Memory B cell (primary cell): ENCODE measurements around the gene SSR3.
"Not testable (repeated sequence)": the region's sequence is repeated elsewhere in the genome, so short reads cannot be mapped to it uniquely, and the experiment has no call there.

Source experiments
- ATAC-seq: fragments of 150-1000 bp; cut with Tn5 transposase; 2 replicates; pipeline ENCODE4 v1.10.0; 2021; ENCODE audit warnings: low read depth, mild to moderate bottlenecking, moderate library complexity
- DNase-seq, 2 donors: peaks; one replicate each; pipeline ENCODE4 v3.0.0; 2022; ENCODE audit warnings: low spot score in 2 of 2
- H3K27ac Mint-ChIP-seq: one replicate; pipeline ENCODE4 v1.8.0; 2022; ENCODE audit warnings: mild to moderate bottlenecking, moderate library complexity, mixed read lengths
- H3K27me3 Mint-ChIP-seq: one replicate; pipeline ENCODE4 v1.8.0; 2022; ENCODE audit warnings: mixed read lengths
- H3K36me3 Mint-ChIP-seq: one replicate; pipeline ENCODE4 v1.8.0; 2022; ENCODE audit warnings: mild to moderate bottlenecking, mixed read lengths
- H3K4me1 Mint-ChIP-seq: one replicate; pipeline ENCODE4 v1.8.0; 2022; ENCODE audit warnings: mixed read lengths
- H3K4me3 Mint-ChIP-seq: one replicate; pipeline ENCODE4 v1.8.0; 2022; ENCODE audit warnings: mild to moderate bottlenecking, moderate library complexity, mixed read lengths
- H3K9me3 Mint-ChIP-seq: one replicate; pipeline ENCODE4 v1.8.0; 2022; ENCODE audit warnings: mixed read lengths

The SSR3 gene

GRCh38 chr3:156583469-156583868, 28.6 kb upstream of the SSR3 start:
- Mint-ChIP-seq H3K27me3 (peaks cover 7% of the 10 kb centered on the region), H3K27ac (no peak overlapping the region), H3K9me3 (no peaks in the 10 kb centered on the region), H3K4me1 (peaks cover 2% of the 10 kb centered on the region), H3K4me3 (no peak overlapping the region), H3K36me3 (no peaks in the 10 kb centered on the region)
- DNase-seq (no peak), ATAC-seq (no peak)

DNA sequence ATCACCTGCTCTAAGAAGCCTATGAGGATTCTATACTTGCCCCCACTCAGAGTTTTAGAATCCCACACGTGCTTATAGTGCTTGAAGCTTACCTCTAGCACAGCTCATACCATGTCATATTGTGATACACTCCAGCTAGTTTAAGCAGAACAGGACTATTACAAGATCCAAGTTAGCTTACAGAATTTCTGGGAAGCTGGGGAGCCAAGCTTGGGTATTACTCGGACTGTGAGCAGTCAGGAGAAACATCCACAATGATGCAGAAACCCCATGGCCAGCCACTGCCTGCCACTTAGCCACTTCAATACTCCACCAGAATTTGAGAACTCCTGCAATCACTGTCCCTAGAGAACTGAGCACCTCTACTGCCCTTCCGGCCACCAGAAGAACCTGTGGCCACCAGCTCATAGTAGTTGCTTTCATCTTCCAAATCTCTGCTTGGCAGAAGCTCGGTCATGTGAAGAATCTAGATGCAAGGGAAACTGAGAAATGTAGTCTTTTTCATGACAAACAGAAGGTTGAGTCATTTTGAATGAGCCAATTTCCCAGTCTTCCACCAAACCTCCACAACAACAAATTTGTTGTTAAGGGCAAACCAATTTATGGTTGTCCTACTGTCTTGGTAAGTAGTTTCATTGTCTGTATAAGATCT, 27.7 kb upstream of the SSR3 start:
- peaks cover 2% of the 10 kb centered on the region for H3K4me1 Mint-ChIP-seq
- ATAC-seq (no peak), DNase-seq (no peak)
- H3K27me3 Mint-ChIP-seq = peaks cover 7% of the 10 kb centered on the region
- H3K9me3 Mint-ChIP-seq = no peaks in the 10 kb centered on the region
- no peak overlapping the region for H3K4me3 Mint-ChIP-seq
- H3K36me3 Mint-ChIP-seq = no peaks in the 10 kb centered on the region
- H3K27ac Mint-ChIP-seq = no peak overlapping the region

DNA sequence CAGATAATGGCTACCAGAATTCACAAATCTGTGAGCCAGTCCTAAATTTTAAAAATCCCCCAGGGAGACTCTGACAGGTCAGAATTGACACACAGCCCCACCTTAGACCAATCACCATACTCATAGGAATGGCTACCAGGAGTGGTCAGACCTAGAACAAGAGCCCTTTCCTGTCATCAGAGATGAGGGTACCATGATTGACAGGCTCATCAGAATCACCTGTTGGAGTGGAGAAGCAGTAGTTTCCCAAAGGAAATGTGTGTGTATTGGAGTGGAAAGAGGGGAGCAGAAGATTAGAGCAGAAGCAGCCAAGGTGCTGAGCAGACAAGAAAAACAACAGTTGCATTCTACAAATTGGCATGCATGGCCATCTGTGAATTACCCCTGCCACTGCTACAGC, 27.0 kb upstream of the SSR3 start:
- H3K4me3 Mint-ChIP-seq = no peak overlapping the region
- no peak for DNase-seq
- peaks cover 2% of the 10 kb centered on the region for H3K4me1 Mint-ChIP-seq
- H3K9me3 Mint-ChIP-seq = no peaks in the 10 kb centered on the region
- H3K27ac Mint-ChIP-seq = no peak overlapping the region
- no peaks in the 10 kb centered on the region for H3K36me3 Mint-ChIP-seq
- no peak for ATAC-seq
- H3K27me3 Mint-ChIP-seq = peaks cover 7% of the 10 kb centered on the region

DNA sequence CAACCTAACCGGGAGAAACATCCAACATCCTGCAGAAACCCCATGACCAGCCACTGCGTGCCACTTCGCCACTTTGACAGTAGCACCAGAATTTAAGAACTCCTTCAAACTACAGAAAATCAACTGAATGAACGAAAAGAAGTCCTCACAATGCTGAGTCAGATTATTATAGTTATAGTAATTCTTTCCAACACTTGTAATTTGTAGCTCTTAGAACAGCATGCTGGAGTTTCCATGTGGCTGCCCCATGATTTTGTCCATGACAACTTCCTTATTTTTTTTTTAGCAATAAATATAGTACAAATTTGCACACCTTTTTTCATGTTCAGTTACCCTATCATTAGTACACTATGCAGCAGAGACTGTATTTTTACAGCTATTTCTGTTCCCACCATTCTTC, 26.1 kb upstream of the SSR3 start:
- no peak for DNase-seq
- no peaks in the 10 kb centered on the region for H3K36me3 Mint-ChIP-seq
- no peak overlapping the region for H3K4me3 Mint-ChIP-seq
- no peak for ATAC-seq
- H3K9me3 Mint-ChIP-seq = no peaks in the 10 kb centered on the region
- H3K27ac Mint-ChIP-seq = no peak overlapping the region
- peaks cover 5% of the 10 kb centered on the region for H3K4me1 Mint-ChIP-seq
- peaks cover 11% of the 10 kb centered on the region for H3K27me3 Mint-ChIP-seq

DNA sequence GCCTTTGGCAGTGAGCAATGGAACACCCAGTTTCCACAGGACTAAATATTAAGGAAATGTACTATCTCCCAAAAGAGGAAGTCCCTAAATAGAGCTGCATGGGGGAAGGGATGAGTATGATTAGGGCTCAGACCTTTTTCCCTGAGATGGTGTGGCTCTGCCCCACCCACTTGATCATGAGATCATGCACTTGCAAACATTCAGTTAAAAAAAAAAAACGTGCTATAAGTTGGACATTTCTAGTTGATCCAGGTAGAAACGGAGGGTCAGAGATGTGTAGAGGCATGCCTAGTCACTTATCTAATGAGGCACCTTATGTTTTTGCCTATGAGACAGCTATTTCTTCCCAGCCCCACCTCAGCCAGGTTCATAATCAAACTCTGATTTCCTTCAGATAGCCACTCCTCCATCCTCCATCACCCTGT, 24.5 kb upstream of the SSR3 start:
- H3K36me3 Mint-ChIP-seq = no peaks in the 10 kb centered on the region
- peaks cover 5% of the 10 kb centered on the region for H3K4me1 Mint-ChIP-seq
- H3K4me3 Mint-ChIP-seq = no peak overlapping the region
- H3K9me3 Mint-ChIP-seq = no peaks in the 10 kb centered on the region
- peaks cover 14% of the 10 kb centered on the region for H3K27me3 Mint-ChIP-seq
- no peak overlapping the region for H3K27ac Mint-ChIP-seq
- DNase-seq = no peak
- ATAC-seq = no peak

DNA sequence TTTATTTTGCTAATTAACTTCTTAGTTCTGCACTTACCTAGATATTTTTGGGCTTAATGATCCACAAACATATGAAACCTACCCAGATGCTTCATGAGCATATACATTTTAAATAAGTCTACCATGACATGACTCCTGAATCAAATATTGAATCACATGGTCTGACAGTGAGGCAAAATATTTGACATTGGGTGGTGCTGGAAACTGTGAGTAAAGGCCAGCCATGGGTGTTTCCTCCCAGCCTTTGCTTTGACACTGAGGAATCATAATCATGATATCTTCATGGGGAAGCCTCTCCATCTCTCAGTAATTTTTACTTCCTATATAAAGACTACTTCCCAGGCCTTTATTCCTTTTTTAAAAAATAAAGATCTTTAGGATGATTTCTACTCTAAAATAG, 22.8 kb upstream of the SSR3 start:
- no peak for DNase-seq
- H3K27me3 Mint-ChIP-seq = peaks cover 15% of the 10 kb centered on the region
- no peak overlapping the region for H3K27ac Mint-ChIP-seq

GRCh38 chr3:156576651-156577348, 21.9 kb upstream of the SSR3 start:
- no peak overlapping the region for H3K27ac Mint-ChIP-seq
- DNase-seq (no peak), ATAC-seq (no peak)
- H3K27me3 Mint-ChIP-seq = peaks cover 14% of the 10 kb centered on the region
- no peaks in the 10 kb centered on the region for H3K36me3 Mint-ChIP-seq
- peaks cover 3% of the 10 kb centered on the region for H3K4me1 Mint-ChIP-seq
- H3K9me3 Mint-ChIP-seq = no peaks in the 10 kb centered on the region
- H3K4me3 Mint-ChIP-seq = no peak overlapping the region

More for the DNA sequence above, 22.8 kb upstream of the SSR3 start:
- ATAC-seq = no peak
- Mint-ChIP-seq H3K9me3 (no peaks in the 10 kb centered on the region), H3K4me1 (peaks cover 3% of the 10 kb centered on the region), H3K4me3 (no peak overlapping the region), H3K36me3 (no peaks in the 10 kb centered on the region)

DNA sequence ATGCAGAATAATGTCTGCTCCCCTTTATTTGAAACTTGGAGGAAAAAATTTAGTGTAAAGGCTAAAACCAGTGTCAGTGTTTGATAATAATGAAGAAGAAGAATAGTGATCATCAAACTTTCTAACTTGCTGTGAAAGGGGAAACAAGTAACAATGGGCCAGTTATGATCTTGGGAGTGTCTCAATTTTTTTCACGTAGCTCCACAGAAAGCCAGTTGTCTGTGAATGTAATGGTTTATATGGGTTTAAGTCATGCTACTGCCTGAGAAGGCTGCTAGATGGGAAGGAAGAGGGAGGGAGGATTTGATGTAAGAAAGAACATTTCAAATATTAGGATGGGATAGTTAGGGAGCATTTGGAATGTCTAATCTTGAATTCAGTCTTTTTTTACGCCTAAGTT, 21.1 kb upstream of the SSR3 start:
- ATAC-seq (no peak), DNase-seq (no peak)
- Mint-ChIP-seq H3K9me3 (no peaks in the 10 kb centered on the region), H3K4me3 (no peak overlapping the region), H3K27ac (no peak overlapping the region), H3K36me3 (no peaks in the 10 kb centered on the region), H3K27me3 (peaks cover 12% of the 10 kb centered on the region), H3K4me1 (peaks cover 3% of the 10 kb centered on the region)

DNA sequence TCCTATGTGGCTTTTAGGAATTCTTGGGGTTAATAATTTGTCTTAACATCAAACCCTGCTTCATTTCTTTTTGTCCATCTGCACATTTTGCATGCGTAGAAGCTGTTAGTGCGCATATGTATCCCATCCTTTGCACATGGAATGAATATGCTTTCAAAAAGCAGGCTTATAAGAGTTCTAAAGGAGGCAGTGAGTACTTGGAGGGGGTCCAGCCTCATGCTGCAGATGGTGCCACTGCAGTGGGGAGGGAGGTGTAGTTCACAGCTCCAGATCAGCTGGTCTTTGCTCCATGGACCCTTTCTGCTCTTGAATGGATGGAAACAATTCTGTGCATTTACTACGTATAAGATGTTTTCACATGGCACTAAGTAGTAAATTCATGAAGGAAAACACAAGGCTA, 20.7 kb upstream of the SSR3 start:
- DNase-seq (no peak), ATAC-seq (no peak)
- Mint-ChIP-seq H3K27me3 (peaks cover 12% of the 10 kb centered on the region), H3K9me3 (no peaks in the 10 kb centered on the region), H3K27ac (no peak overlapping the region), H3K4me3 (no peak overlapping the region), H3K4me1 (peaks cover 3% of the 10 kb centered on the region), H3K36me3 (no peaks in the 10 kb centered on the region)

- not testable (repeated sequence) for H3K36me3 Mint-ChIP-seq, H3K27me3 Mint-ChIP-seq, ATAC-seq, H3K9me3 Mint-ChIP-seq, DNase-seq, H3K4me3 Mint-ChIP-seq
- Mint-ChIP-seq H3K4me1 (peaks cover 11% of the 10 kb centered on the region), H3K27ac (peak overlapping the region; percentile 62)
Measured at GRCh38 chr3:156569881-156570280, 15.0 kb upstream of the SSR3 start.

GRCh38 chr3:156569016-156569415, 14.1 kb upstream of the SSR3 start:
- DNase-seq, H3K4me3 Mint-ChIP-seq, H3K9me3 Mint-ChIP-seq, H3K27me3 Mint-ChIP-seq, H3K27ac Mint-ChIP-seq, H3K36me3 Mint-ChIP-seq: not testable (repeated sequence)
- peak; percentile 27 for ATAC-seq
- H3K4me1 Mint-ChIP-seq = peaks cover 11% of the 10 kb centered on the region

- no peak overlapping the region for H3K4me3 Mint-ChIP-seq
- H3K27me3 Mint-ChIP-seq = peaks cover 4% of the 10 kb centered on the region
- no peak overlapping the region for H3K27ac Mint-ChIP-seq
- peaks cover 4% of the 10 kb centered on the region for H3K4me1 Mint-ChIP-seq
- ATAC-seq = no peak
- no peak for DNase-seq
- no peaks in the 10 kb centered on the region for H3K36me3 Mint-ChIP-seq
- no peaks in the 10 kb centered on the region for H3K9me3 Mint-ChIP-seq
Measured at GRCh38 chr3:156563900-156564682, 9.2 kb upstream of the SSR3 start.

GRCh38 chr3:156562486-156562885, 7.6 kb upstream of the SSR3 start:
- H3K27me3 Mint-ChIP-seq, H3K9me3 Mint-ChIP-seq, H3K4me3 Mint-ChIP-seq: not testable (repeated sequence)

GRCh38 chr3:156561533-156561932, 6.6 kb upstream of the SSR3 start:
- ATAC-seq (no peak), DNase-seq (no peak)
- Mint-ChIP-seq H3K4me3 (no peak overlapping the region), H3K4me1 (no peaks in the 10 kb centered on the region), H3K27ac (no peak overlapping the region), H3K36me3 (no peaks in the 10 kb centered on the region), H3K9me3 (no peaks in the 10 kb centered on the region), H3K27me3 (peaks cover 4% of the 10 kb centered on the region)

More at GRCh38 chr3:156562486-156562885, 7.6 kb upstream of the SSR3 start:
- not testable (repeated sequence) for H3K4me1 Mint-ChIP-seq, H3K27ac Mint-ChIP-seq, ATAC-seq, DNase-seq, H3K36me3 Mint-ChIP-seq
